LoVo (cell line): Measurements from ENCODE around the gene IGIP.

Source experiments
- DNase-seq: peaks from one replicate; pipeline ENCODE4 v3.0.0-alpha.2; 2016; ENCODE audit warnings: low spot score

IGIP gene

GRCh38 chr5:140165101-140165922, 39.6 kb downstream of the IGIP start:
- DNase-seq, result peak; percentile 78

GRCh38 chr5:140165923-140166270, 40.2 kb downstream of the IGIP start:
- no peak for DNase-seq

DNA sequence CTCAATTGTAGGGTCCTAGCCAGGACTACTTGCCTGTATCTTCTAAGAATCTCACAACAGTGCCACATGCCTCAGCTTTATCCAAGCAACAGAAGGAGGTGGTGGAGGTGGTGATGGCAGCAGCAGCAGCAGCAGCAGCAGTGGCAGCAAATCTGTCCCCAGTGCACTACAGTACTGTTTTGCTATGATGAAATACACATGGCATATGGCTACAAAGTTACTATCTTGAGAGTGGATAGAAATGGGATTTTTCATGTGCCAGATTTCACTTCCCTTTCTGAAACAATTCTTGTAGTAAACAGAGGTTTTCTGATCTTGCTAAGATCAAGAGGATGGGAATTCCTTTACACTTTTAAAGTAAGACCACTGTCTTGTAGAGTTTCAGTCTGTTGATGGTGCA, 41.2 kb downstream of the IGIP start:
- DNase-seq, result no peak

- DNase-seq, result no peak
Measured at GRCh38 chr5:140168371-140168770, 42.6 kb downstream of the IGIP start.

GRCh38 chr5:140169410-140169809, 43.7 kb downstream of the IGIP start:
- DNase-seq, result no peak

DNA sequence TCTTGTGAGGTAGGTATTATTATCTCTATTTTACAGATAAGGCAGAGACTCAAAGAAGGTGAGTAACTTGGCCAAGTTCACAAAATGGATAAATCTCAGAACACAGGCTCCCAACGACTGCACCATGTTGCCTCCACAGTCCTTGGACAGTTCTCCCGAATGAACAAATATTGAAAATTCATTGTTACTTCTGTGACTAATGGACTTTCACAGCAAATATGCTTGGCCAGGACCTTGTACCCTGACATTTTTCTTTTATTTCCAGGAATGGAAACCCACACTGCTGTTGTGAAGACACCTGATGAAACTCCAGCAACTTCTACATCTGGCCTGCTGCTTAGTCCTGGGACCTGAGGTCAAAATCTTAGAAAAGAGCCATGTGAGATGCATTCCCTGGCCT, 46.7 kb downstream of the IGIP start:
- no peak for DNase-seq

DNA sequence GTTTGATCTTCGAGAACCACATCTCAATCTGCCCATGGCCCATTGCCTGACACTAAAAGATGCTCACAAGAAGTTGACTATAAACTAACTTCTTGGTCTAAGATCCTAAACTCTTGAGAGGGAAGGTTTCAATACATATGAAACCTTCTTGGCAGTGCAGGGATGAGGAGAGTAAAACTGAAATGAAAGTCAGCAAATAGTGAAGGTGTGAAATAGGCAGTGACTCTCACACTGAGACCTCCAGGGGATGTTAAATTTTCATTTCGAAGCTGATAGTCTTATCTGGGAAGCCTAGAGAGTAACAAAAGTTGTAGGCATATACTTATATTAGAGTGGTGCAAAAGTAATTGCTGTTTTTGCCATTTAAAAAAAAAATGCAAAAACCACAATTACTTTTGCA, 48.3 kb downstream of the IGIP start:
- DNase-seq, result no peak

GRCh38 chr5:140174465-140175366, 49.0 kb downstream of the IGIP start, which contains the start of gene CYSTM1:
Gene CYSTM1, plus strand, starts transcription at chr5:140175188. Its CDS starts 19,278 bp downstream, at chr5:140194466.
- peak; percentile 99 for DNase-seq

DNA sequence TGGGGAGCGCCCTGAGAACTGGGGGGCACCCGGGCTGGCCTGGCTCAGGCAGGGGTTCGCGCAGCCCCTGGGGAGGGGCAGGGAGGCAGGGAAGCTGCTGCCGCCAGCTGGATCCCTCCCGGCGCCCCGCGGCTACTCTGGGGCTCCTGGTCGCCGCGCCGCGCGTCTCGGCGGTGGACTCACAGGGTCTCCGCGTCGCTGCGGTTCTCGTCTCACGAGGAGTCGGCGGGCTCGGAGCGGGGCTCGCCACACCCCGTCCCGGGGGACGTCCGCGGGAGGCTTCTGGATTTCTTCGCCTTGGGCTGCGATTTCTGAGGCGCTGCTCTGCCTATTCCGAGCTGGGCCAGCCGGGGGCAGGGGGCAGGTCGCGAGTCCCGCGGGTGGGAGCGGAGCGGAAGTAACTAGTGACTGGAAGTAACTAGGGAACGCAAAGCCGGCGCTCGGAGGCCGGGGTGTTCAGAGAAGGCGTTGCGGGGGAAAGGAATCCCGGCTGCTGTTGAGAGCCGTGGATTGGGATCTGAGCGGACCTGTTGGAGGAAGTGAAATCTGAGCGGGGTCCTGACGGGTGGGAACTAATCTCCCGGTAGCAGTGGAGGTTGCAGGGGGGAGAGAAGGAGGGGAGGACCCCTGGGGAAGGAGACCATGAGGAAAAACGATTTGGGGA, 49.8 kb downstream of the IGIP start:
- peak; percentile 74 for DNase-seq

- no peak for DNase-seq
Measured at GRCh38 chr5:140176031-140176387, 50.3 kb downstream of the IGIP start.

DNA sequence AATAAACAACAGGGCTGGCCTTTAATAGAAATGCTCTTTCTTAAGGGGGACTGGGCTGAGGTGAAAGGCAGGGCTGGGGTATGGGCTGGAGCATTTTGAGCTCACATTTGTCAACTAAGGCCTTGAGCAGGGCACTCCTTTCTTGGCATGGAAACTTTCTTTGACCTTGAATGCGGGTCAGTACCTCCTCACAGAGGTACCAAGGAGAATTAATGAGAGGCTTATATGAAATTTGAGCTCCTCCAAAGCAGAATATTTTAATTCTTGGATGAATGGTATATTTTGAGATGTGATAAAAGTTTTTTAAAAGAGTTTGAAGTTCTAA, 52.3 kb downstream of the IGIP start:
- DNase-seq, result no peak

- DNase-seq, result no peak
Measured at GRCh38 chr5:140178482-140179116, 52.9 kb downstream of the IGIP start.
